CD4-positive, alpha-beta T cell treated with Interleukin-15 for 1 hour (primary cell): ENCODE results near the gene MAD1L1.
A peak's percentile ranks its signal among the peaks of the same experiment; 100 is the strongest.
"Not testable (repeated sequence)": the region's sequence is repeated elsewhere in the genome, so short reads cannot be mapped to it uniquely, and the experiment has no call there.

Experiments
- DNase-seq: peaks from one replicate; pipeline ENCODE4 v3.0.0-alpha.2; 2020

MAD1L1 gene

GRCh38 chr7:1930381-1931065 is 302.2 kb downstream of the MAD1L1 start:
- DNase-seq, result no peak

GRCh38 chr7:1929349-1929925 is 303.3 kb downstream of the MAD1L1 start:
- not testable (repeated sequence) for DNase-seq

- peak; percentile 43 for DNase-seq
Observed at GRCh38 chr7:1928645-1929348, 303.9 kb downstream of the MAD1L1 start.

- DNase-seq, result peak; percentile 66
Observed at GRCh38 chr7:1927937-1928644, 304.7 kb downstream of the MAD1L1 start.

- peak; percentile 40 for DNase-seq
Observed at GRCh38 chr7:1926908-1927306, 305.8 kb downstream of the MAD1L1 start.

- no peak for DNase-seq
Observed at GRCh38 chr7:1925973-1926907, 306.5 kb downstream of the MAD1L1 start.

GRCh38 chr7:1925349-1925748 is 307.4 kb downstream of the MAD1L1 start:
- DNase-seq, result no peak

- DNase-seq, result no peak
Observed at GRCh38 chr7:1924258-1924817, 308.4 kb downstream of the MAD1L1 start.

GRCh38 chr7:1923409-1924257 is 309.1 kb downstream of the MAD1L1 start:
- DNase-seq, result no peak

GRCh38 chr7:1922870-1923236 is 309.9 kb downstream of the MAD1L1 start:
- no peak for DNase-seq

GRCh38 chr7:1922071-1922869 is 310.5 kb downstream of the MAD1L1 start:
- no peak for DNase-seq

GRCh38 chr7:1920881-1921280 is 311.9 kb downstream of the MAD1L1 start:
- no peak for DNase-seq

- DNase-seq, result peak; percentile 56
Observed at GRCh38 chr7:1920266-1920681, 312.5 kb downstream of the MAD1L1 start.

GRCh38 chr7:1919539-1920265 is 313.0 kb downstream of the MAD1L1 start:
- DNase-seq, result no peak

- no peak for DNase-seq
Observed at GRCh38 chr7:1918881-1919525, 313.7 kb downstream of the MAD1L1 start.

GRCh38 chr7:1918063-1918645 is 314.6 kb downstream of the MAD1L1 start:
- DNase-seq, result no peak

GRCh38 chr7:1917221-1918062 is 315.3 kb downstream of the MAD1L1 start:
- no peak for DNase-seq

GRCh38 chr7:1916601-1916970 is 316.2 kb downstream of the MAD1L1 start:
- no peak for DNase-seq
